GM21390 (cell line): Measurements from ENCODE around the gene DRC3.

Experiments used
- ATAC-seq: cut with Tn5 transposase; IDR thresholded peaks from one replicate; pipeline ENCODE4 v1.9.1; 2021; ENCODE audit not compliant: unreplicated experiment

DRC3 gene

DNA sequence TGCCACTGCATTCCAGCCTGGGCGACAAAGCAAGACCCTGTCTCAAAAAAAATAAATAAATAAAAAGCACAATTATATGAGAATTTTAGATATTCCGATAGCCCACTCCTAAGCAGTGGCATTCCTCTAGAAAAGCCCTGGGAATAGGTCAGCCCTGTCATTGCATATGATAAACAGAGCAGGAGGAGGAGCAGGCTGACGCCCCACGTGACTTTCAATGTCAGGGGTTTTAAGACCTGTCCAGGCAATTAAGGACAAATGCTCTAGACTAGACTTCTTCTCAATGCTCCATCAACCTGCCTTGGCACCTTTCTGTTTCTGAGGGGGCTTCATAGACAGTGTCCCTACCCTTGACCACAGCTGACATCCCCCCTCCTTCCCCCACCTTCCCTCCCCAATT, 8.0 kb upstream of the DRC3 start:
- ATAC-seq: no peak

- ATAC-seq: no peak
These were observed 7.4 kb upstream of the DRC3 start for GRCh38 chr17:17965152-17965721.

- ATAC-seq: no peak
These were observed 6.3 kb upstream of the DRC3 start for GRCh38 chr17:17966399-17966798.

DNA sequence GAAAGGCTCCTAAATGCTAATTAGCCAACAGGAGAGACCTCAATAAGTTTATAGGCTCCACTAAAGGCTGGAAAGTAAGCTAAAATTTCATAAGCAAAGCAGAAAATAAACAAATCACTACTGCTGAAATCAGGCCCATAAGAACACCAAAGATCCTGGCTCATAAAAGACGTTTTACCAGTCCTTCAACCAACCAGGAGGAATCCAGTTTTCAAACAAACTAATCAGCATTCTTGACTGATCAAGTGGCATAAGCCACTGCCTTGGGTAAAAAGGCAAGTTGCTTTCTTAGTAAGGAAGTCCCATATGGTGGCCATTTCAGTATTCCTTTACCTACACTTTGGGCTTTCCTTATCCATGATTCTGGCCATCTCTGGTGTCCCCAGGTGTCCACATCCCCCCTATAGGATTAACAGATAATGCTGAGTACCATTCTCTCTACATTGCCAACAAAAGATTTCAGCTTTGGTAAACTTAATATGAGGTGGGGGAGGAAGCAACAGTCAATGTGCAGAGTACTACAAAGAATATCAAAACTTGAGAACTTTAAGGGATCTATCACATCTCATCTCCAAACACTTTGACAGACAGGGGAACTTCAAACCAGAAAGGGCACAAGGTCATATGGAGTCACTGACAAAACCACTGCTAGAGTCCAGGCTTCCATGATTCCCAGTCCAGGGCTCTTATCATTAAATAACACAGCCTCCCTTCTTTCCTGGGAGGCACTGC, 1.8 kb upstream of the DRC3 start:
- no peak for ATAC-seq

DNA sequence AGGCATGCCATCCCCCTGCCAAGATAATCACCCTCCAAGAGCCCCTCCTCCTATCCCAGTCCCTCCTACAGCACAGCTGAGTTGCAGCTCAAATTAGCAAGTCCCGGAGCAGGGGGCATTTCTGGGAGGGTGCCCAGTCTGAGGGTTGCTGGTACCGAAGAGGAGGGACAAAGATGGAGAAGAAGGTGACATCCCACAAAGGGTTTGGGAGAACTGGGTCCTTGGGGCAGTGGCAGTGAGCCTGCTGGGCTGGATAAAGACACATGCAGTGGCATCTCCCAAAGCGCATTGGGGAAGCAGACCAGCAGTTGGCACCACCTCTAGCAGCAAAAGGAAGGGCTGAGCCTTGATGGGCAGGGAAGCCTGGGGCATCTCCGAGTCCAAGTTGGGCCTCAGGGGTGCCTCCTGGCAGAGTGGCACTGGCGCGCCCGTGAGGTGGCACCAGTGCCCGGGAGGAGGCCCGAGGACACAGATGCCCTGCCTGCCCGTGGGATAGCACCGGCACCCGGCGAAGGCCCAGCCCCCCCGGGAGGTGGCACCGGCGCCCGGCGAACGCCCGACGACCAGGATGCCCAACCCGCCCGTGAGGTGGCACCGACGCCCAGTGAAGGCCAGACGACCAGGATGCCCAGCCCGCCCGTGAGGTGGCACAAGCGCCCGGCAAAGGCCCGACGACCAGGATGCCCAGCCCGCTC, 1.1 kb upstream of the DRC3 start:
- no peak for ATAC-seq

- no peak for ATAC-seq
These were observed 241 bp downstream of the DRC3 start for GRCh38 chr17:17972952-17973254.

GRCh38 chr17:17975436-17975835, 2.8 kb downstream of the DRC3 start:
- no peak for ATAC-seq

GRCh38 chr17:17976931-17977570, 4.4 kb downstream of the DRC3 start:
- ATAC-seq: no peak

DNA sequence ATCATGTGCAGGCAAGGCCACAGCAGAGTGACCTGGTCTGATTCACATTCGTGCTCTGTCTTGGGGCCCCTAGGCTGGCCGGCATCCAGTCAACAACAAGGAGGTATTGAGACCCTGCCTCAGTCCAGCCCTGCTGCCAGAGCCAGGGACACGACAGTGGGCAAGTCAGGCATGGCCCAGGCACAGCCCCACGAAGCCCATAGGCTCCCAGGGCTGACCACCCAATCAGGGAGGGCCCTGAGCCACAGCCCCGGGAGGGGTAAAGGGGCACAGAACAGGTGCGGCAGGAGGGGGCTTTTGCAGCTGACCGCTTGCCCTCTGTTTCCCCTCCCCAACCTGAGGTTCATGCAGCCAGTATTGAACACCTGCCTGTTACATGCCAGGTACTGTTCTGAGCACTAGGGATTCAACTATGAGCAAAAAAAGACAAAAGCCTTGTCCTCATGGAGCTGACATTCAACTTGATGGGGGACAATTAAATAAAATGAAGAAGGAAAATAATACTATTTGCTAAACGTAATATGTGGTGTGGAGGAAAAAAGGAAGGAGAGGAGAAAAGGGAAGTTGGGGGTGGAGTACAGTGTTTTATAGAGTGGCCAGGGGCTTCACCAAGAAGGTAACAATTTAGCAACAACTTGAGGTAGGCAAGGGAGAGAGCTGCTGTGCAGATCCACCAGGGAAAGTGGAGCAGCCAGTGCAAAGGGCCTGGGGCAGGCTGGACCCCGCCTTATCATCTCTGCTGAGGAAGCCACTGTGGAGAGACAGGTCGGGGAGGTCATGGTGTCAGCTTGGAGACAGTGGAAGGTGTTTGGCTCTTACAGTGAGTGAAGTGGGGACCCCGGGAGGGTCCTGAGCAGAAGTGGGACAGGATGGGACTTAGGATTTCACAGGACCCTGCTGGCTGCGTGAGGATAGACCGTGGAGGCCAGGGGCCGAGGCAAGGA, 6.1 kb downstream of the DRC3 start:
- ATAC-seq: no peak

- no peak for ATAC-seq
These were observed 7.1 kb downstream of the DRC3 start for GRCh38 chr17:17979778-17980177.

- no peak for ATAC-seq
These were observed 8.7 kb downstream of the DRC3 start for GRCh38 chr17:17981330-17981729.

DNA sequence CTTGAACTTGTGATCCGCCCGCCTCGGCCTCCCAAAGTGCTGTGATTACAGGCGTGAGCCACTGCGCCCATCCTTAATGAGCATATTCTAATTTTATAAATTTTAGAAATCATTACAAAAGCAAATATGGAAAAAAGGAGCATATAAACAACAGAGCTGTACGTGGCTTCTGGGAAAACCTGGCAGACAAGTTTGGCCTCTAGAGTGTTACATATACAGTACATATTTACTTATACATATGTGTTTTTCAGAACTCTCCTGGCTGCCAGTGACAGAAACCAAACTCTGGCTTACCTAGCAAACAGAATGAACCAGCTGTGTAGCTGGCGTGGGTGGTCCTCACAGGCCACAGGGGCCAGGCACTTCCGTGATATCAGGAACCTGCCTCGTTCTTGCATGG, 10.1 kb downstream of the DRC3 start:
- ATAC-seq: no peak

- ATAC-seq: no peak
These were observed 10.7 kb downstream of the DRC3 start for GRCh38 chr17:17983376-17983775.

GRCh38 chr17:17983776-17984175, 11.1 kb downstream of the DRC3 start:
- ATAC-seq: no peak

DNA sequence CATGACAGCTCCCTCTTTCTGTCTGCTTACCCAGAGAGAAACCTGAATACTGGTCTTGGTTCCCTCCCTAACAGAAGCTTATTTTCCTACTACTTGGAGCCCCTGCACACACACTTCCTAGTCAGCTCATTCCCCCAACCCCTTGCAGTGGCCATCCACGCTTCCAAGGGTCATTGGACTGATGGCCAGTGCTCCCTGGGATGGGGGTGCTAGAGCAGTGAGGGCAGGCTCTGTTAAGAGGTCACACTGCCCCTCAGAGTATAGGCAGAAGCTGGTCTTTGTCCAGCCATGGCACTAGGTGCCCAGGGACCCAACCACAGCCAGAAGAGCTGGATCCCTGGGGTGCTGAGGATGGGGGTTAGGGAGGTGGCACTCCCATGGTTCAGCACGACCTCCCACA, 12.5 kb downstream of the DRC3 start:
- no peak for ATAC-seq

DNA sequence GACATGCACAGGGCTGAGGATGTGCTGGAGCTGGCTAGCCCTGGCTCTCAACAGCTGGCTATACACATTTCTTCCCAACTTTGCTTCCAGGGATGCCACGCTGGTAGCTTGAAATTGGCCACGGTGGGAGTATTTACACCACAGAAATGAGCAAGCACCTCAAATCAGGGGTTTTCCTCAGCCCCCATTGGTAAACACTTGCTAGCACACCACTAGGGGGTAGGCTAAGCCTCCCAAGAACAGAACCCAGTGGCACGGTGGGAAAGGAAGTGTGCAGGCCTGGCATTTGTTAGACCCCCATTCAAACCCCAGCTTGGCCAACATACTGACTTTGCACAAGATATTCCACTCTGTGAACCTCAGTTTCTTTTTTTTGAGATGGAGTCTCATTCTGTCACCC, 12.9 kb downstream of the DRC3 start:
- no peak for ATAC-seq

DNA sequence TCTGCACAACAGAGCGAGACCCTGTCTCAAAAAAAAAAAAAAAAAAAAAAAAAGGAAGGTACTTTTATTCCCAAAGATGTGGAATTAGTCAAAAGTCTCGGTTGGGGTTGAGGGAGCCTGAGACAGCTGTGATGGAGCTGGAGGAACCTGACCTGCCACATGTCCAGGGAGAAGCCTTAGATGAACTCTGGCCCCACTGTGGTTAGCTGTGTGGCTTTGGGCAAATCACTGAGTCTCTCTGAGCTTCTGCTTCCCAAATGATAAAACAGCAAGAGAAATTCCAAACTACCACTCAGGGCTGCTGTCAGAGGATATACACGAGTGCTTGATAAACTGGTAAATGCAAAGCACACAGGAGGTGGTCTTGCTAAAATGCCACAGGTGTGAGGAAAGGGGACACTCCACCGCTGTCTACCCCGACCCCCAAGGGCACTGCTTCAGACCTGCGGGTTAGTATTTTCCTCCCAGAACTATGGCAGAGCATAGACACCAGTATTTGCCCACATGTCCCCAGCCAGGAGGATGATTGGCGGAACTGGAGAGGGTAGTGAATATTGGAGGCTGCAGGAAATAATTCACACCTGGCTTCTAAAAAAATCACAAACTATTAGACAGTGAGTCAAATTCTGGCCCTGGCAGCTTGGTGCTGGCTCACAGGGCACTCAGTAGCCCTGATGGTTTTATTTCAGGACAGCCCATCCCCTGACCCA, 14.7 kb downstream of the DRC3 start:
- no peak for ATAC-seq

DNA sequence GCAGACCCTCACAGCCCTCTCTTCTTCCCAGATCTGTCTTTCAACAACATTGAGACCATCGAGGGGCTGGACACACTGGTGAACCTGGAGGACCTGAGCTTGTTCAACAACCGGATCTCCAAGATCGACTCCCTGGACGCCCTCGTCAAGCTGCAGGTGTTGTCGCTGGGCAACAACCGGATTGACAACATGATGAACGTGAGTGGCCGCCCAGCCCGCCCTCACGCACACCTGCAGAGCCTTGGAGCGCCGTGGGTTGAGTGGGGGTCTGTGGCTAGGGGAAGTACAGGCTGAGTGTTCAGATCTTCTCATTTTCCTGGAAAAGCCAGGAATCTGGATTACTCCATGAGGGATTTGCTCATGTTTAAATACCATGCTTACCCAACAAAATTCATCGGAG, 15.2 kb downstream of the DRC3 start:
- no peak for ATAC-seq

GRCh38 chr17:17988427-17988945, 15.8 kb downstream of the DRC3 start:
- no peak for ATAC-seq

DNA sequence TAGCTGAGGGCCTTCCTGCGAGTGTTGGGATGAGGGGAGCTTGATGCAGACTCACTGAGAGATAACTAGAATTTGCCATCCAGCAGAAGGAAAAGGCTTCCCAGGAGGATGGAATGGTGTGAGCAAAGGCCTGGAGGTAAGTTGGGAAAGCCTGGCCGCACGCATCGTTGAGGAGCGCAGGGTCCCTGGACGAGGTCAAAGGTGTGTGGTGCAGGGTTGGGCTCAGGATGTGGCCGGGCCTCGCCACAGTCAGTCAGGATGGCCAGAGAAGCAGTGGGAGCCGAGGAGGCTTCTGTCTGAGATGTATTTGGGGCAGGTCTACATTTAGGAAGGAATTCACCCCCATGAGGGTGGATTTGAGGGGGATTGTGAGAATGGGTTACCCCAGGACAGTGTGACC, 16.4 kb downstream of the DRC3 start:
- ATAC-seq: no peak
